ENCODE measurements around the gene MRGPRG.

Gene MRGPRG

GRCh38 chr11:3222003-3222855 is 3.6 kb upstream of the MRGPRG start:
- DNase-seq (ENCODE audit: insufficient read length, low spot score): no peak
- FAIRE-seq: no peak
- TF ChIP-seq POLR2A (IDR thresholded peaks at IDR 0.05; ENCODE audit: low read depth, low read length): no peak

- DNase-seq (ENCODE audit: insufficient read length, low spot score): no peak
- no peak for TF ChIP-seq POLR2A (IDR thresholded peaks at IDR 0.05; ENCODE audit: low read depth, low read length)
- no peak for FAIRE-seq
Observed at GRCh38 chr11:3221408-3222002, 2.9 kb upstream of the MRGPRG start.

DNA sequence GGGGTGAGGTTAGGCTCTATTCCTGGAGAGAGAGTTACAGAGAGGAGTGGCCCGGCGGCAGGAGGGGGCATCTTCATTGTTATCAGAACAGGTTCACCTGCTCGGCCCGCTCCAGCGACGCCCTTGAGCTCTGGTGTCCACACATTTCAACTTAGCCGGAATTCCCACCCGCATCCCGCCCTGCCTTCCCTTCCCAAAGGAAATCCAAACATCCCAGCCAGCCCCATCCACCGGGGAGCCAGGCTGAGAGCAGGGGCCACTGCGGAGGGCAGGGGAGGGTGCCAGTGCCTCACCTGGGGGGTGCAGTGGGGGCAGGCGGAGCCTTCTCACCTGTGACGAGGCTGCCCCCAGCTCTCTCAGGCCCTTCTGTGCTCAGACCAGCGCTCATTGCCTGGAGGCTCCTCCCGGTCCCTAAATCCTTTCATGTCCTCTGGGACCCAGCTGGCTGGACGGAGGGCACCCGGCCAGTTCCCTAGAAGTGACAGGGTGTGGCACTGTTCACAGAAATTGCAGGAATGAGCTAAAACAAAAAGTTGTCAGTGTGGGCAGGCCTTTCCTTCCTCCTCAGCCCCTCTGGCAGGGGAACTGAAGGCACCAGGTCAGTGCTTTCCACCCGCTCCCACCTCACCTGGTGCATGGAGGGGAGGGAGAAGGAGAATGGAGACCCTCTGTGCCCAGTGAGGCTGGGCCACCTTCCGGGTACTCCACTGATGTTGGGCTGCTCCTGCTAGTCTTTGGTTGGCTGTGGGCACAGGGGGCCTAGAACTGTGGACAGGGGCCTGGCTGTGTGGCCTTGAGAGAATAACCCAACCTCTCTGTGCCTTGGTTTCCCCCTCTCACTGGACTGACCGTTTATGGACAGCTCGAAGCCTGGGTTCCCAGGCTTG is 2.2 kb upstream of the MRGPRG start:
- TF ChIP-seq POLR2A (IDR thresholded peaks at IDR 0.05; ENCODE audit: low read depth, low read length): no peak
- DNase-seq (ENCODE audit: insufficient read length, low spot score) (no peak), FAIRE-seq (no peak)

DNA sequence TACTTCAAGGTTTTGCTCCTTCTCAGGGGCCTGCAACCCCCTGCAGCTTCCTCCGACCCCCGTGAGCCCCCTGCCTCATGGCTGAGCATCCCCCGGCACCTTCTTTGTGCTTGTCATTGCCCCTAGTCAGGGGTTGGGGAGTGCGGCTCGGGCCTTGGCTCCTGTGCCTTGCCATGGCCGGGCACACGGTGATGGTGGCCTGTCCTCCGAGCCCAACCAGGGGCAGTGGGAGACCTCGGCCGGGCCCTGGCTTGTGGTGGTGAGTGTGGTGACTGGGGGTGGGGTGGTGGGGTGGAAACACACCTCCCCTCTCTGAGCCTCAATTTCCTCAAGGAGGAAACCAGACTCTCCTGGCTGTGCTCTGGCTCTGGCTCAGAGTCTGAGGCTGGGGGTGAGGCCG is 1.5 kb upstream of the MRGPRG start:
- no peak for TF ChIP-seq POLR2A (IDR thresholded peaks at IDR 0.05; ENCODE audit: low read depth, low read length)
- FAIRE-seq: no peak

DNA sequence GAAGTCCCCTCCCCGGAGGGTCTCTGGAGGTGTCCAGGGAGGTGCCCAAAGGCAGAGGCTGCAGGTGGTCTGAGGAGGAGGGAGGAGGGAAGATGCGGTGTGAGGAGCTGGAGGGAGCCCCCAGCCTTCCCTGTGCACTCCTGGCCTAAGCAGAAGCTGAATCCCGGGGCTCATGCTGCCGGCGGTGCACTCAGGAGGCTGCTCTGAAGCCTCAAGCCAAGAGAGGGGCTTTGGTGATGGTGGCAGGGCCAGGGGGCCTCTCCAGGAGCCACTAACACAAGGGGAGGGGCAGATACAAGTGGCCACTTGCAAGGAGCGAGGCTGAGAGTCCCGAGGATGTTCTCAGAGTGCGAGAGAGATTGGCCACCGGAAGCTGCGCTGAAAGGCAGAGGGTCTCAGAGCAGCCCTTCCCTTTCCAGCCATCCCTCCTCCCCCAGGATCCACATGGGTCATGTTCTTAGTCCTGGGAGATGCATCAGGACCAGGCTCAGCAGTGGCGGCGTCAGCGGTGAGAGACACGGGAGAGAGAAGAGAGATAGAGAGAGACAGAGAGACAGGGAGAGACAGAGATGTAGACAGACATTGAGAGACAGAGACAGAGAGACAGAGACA is 774 bp upstream of the MRGPRG start:
- TF ChIP-seq POLR2A (IDR thresholded peaks at IDR 0.05; ENCODE audit: low read depth, low read length): no peak
- FAIRE-seq (no peak), DNase-seq (ENCODE audit: insufficient read length, low spot score) (no peak)

More for the DNA sequence above, 1.5 kb upstream of the MRGPRG start:
- DNase-seq (ENCODE audit: insufficient read length, low spot score): no peak

DNA sequence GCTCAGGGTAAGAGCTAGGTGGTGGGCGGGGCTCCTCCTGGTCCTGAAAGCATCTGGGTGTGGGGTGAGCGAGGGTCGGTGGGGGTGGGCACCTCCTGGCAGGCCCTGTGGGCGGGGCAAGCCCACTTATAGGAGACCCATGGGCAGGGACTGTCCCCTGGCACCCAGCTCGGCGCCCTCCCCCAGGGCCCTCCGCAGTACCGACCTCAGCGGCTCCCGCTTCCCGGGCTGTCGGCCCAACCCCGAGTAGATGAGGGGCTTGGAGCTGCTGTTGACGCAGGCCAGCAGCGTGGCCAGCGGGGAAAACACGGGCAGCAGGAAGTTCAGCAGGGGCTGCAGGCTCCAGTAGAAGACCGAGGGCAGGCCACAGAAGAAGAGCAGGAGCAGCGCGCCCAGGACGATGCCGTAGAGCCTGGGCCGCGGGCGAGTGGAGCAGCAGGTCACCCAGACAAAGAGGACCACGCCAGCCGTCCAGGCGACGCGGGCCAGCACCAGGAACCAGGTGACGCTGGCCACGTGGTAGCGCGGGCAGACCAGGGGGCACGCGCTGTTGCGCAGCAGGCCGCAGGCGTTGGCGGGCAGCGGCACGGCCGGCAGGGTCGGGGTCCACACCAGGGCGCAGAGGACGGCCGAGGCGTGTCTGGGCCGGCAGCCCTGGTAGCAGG is 663 bp downstream of the MRGPRG start:
- DNase-seq (ENCODE audit: insufficient read length, low spot score) (no peak), FAIRE-seq (no peak)
- no peak for TF ChIP-seq POLR2A (IDR thresholded peaks at IDR 0.05; ENCODE audit: low read depth, low read length)

- DNase-seq (ENCODE audit: insufficient read length, low spot score) (no peak), FAIRE-seq (no peak)
Observed at GRCh38 chr11:3216027-3216525, 2.5 kb downstream of the MRGPRG start.

GRCh38 chr11:3215346-3216026 is 3.1 kb downstream of the MRGPRG start:
- no peak for TF ChIP-seq POLR2A (IDR thresholded peaks at IDR 0.05; ENCODE audit: low read depth, low read length)
- FAIRE-seq (no peak), DNase-seq (ENCODE audit: insufficient read length, low spot score) (no peak)

More at GRCh38 chr11:3216027-3216525, 2.5 kb downstream of the MRGPRG start:
- TF ChIP-seq POLR2A (IDR thresholded peaks at IDR 0.05; ENCODE audit: low read depth, low read length): no peak

DNA sequence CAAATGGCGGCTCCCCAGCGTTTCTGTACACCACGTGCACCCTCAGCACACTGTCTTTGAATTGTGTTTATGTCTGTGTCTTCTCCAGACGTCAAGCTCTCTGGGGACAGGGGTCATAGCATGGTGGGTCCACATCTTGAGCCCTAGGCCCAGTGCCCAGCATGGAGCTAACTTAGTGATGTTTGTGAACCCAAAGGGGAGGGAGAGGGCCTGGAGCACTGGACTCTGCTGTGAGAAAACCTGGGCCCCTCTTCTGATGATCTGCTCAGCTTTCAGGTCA is 4.3 kb downstream of the MRGPRG start:
- no peak for DNase-seq (ENCODE audit: insufficient read length, low spot score)
- no peak for TF ChIP-seq POLR2A (IDR thresholded peaks at IDR 0.05; ENCODE audit: low read depth, low read length)
- FAIRE-seq: no peak

DNA sequence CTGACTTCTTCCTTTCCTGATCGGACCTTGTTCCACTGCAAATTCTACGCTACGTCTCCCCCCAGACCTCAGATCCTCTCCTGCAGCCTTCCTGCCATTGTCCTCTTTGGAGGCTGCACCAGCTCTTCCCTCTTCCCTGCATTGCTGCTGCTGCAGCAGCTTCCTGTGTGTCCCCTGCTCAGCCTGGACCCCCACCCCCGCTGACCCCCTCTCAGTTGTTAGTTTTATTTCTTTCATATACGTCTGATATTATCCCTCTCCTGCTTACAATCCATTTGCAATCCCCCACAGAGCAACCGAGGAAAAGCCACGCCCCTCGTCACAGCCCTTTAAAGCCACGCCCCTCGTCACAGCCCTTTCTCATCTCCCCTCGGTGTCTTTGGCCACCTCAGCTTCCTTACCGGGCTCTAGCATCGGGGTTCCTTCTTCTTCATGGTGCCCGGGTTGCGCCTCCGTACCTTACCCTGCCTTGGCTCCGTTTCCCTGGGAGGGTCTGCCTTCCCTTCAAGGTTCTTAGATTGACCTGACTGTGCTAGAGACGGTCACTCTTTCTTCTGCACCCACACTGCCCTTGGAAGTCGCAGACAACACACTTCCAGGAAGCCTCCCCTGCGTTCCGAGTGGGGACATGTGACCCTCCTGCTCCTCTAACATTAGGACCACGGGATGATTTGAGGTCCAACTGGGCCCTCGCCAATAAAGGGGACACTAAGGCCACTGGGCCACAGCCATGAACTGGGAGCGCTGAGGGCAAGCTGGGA is 4.8 kb downstream of the MRGPRG start:
- FAIRE-seq (no peak), DNase-seq (ENCODE audit: insufficient read length, low spot score) (no peak)
- no peak for TF ChIP-seq POLR2A (IDR thresholded peaks at IDR 0.05; ENCODE audit: low read depth, low read length)

GRCh38 chr11:3208272-3208671 is 10.3 kb downstream of the MRGPRG start:
- FAIRE-seq: no peak
- no peak for DNase-seq (ENCODE audit: insufficient read length, low spot score)
- no peak for TF ChIP-seq POLR2A (IDR thresholded peaks at IDR 0.05; ENCODE audit: low read depth, low read length)

- no peak for TF ChIP-seq POLR2A (IDR thresholded peaks at IDR 0.05; ENCODE audit: low read depth, low read length)
- DNase-seq (ENCODE audit: insufficient read length, low spot score): no peak
- FAIRE-seq: no peak
Observed at GRCh38 chr11:3207526-3208189, 11.0 kb downstream of the MRGPRG start.
